Transverse colon (tissue), 4 donors: ENCODE measurements around the gene WDR91.

Source experiments
- CTCF ChIP-seq, 5 experiments: fragments of 200-600 bp in 3 of 5; fragments of 450-650 bp in 2 of 5; sonication (generic) in 3 of 5; IDR thresholded peaks; 1 replicate in 2 of 5; 2 replicates in 3 of 5; pipeline ENCODE4 v1.5.1; 2016 to 2017; ENCODE audit warnings: antibody characterized with exemption in 5 of 5, inconsistent platforms in 3 of 5, mild to moderate bottlenecking in 2 of 5, moderate library complexity in 1 of 5
- EP300 ChIP-seq: sonication (generic); formaldehyde crosslinking; IDR thresholded peaks from one replicate; pipeline ENCODE4 v1.6.1; 2017; ENCODE audit warnings: antibody characterized with exemption, low read depth
- POLR2A ChIP-seq: fragments of 450-650 bp; IDR thresholded peaks from one replicate; pipeline ENCODE4 v1.6.1; 2016; ENCODE audit warnings: antibody characterized with exemption, mild to moderate bottlenecking, moderate library complexity
- POLR2AphosphoS5 ChIP-seq, 3 donors: sonication (generic); formaldehyde crosslinking; IDR thresholded peaks; one replicate each; pipeline ENCODE4 v1.6.1; 2016; ENCODE audit warnings: antibody characterized with exemption in 3 of 3

GRCh38 chr7:135247746-135248471, 36.6 kb upstream of the WDR91 start:
- TF ChIP-seq POLR2A = no peak
- TF ChIP-seq POLR2AphosphoS5 (IDR thresholded peaks at IDR 0.05) = no peak
- no peak for TF ChIP-seq CTCF (IDR thresholded peaks at IDR 0.05)
- no peak for TF ChIP-seq EP300
